Tibial nerve (tissue), 3 donors: ENCODE results near the gene BMPR1B.

Experiments used
- POLR2A ChIP-seq, 2 donors: fragments of 450-650 bp; IDR thresholded peaks; one replicate each; pipeline ENCODE4 v1.6.1; 2017; ENCODE audit warnings: antibody characterized with exemption in 2 of 2, mild to moderate bottlenecking in 2 of 2, moderate library complexity in 2 of 2
- TF ChIP-seq, protein P1 (sequence below), 5 experiments: fragments of 200-600 bp in 3 of 5; fragments of 450-650 bp in 2 of 5; sonication (generic) in 3 of 5; IDR thresholded peaks; one replicate each; pipeline ENCODE4 v1.5.1; 2016 to 2019; ENCODE audit warnings: antibody characterized with exemption in 5 of 5, mild to moderate bottlenecking in 3 of 5, moderate library complexity in 2 of 5

DNA sequence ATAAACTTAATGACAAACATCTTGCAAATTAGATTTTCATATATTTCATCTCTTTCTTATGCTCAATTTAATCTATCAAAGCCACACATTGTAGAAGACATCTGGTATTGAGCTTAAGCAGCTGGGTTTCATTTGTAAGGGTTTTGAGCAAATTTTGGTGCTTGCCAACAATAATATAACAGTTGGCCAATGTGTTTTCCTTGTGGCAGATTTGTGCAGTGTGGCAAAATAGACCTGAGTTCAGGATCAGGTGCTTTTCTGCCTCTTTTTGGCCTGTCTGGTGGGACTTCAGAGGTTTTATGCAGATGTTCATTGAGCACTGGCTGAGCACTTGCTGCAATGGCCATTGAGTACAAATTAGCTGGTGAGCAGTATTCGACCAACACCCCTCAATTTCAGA lies 301.9 kb downstream of the BMPR1B start:
- TF ChIP-seq, protein P1, sequence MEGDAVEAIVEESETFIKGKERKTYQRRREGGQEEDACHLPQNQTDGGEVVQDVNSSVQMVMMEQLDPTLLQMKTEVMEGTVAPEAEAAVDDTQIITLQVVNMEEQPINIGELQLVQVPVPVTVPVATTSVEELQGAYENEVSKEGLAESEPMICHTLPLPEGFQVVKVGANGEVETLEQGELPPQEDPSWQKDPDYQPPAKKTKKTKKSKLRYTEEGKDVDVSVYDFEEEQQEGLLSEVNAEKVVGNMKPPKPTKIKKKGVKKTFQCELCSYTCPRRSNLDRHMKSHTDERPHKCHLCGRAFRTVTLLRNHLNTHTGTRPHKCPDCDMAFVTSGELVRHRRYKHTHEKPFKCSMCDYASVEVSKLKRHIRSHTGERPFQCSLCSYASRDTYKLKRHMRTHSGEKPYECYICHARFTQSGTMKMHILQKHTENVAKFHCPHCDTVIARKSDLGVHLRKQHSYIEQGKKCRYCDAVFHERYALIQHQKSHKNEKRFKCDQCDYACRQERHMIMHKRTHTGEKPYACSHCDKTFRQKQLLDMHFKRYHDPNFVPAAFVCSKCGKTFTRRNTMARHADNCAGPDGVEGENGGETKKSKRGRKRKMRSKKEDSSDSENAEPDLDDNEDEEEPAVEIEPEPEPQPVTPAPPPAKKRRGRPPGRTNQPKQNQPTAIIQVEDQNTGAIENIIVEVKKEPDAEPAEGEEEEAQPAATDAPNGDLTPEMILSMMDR (IDR thresholded peaks at IDR 0.05) = no peak
- TF ChIP-seq POLR2A (IDR thresholded peaks at IDR 0.05) = no peak
